Hepatocyte (in vitro differentiated cells): ENCODE results near the gene FADS3.

Experiments
- CTCF ChIP-seq: fragments of 200-600 bp; sonication (generic); IDR thresholded peaks from 2 replicates; pipeline ENCODE4 v1.5.1; 2016; ENCODE audit warnings: antibody characterized with exemption, mild to moderate bottlenecking; ENCODE audit not compliant: poor library complexity
- EZH2 ChIP-seq: fragments of 200-600 bp; sonication (generic); IDR thresholded peaks from 2 replicates; pipeline ENCODE4 v1.6.1; 2016; ENCODE audit warnings: antibody characterized with exemption, mild to moderate bottlenecking, borderline replicate concordance

DNA sequence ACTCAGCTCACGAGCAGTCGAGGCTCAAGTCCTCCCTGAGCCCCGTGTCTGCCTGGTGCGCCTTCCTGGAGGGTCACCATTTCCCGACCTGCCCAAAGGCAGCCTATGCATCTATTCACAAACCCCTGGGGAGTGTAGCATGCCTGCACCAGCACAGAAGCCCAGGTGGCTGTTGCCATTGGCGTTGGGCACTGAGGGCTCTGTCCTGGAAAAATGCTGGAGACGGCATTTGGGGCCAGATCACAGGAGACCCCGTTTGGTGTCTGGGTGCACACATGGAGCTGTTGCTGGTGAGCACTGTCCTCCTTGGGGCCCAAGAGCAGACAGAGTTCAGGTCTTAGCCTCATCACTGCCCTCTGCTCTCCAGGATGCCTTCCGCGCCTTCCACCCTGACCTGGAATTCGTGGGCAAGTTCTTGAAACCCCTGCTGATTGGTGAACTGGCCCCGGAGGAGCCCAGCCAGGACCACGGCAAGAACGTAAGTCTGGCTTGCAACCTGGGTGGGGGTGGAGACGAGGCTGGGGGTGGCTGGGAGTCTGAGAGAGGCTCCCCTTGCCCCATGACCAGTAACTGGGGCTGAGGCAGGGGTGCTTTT is 53.8 kb downstream of the FADS3 start:
- TF ChIP-seq EZH2 (no peak), CTCF (no peak)
